ENCODE measurements around the gene STRIP2.

Gene STRIP2

DNA sequence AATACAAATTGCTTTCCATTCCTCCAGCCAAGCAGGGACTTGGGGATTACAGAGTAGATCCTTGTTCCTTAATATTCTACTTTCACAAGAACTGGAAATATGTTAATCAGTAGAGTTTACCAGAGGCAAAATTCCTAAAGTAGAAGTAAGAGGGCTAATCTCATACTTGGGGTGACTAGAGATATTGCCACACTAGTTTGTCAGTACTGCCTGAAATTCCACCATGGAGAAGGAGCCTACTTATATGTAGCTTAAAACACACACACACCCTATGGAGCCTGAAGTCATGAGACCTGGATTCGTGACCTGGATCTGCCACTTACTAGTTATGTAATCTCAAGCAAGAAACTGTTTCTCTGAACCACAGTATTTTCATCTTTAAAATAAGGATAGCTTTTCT is 33.9 kb downstream of the STRIP2 start:
- Histone ChIP-seq H4K20me1 (ENCODE audit: insufficient read depth) (no peaks in the 10 kb centered on the region), H3K36me3 (ENCODE audit: insufficient read depth) (no peaks in the 10 kb centered on the region), H3K9ac (no peak overlapping the region), H2AFZ (ENCODE audit: low read depth) (no peak overlapping the region), H3K27ac (no peak overlapping the region), H3K4me1 (ENCODE audit: low read depth, poor library complexity, severe bottlenecking) (peaks cover 24% of the 10 kb centered on the region), H3K79me2 (ENCODE audit: insufficient read depth, low read depth) (no peaks in the 10 kb centered on the region), H3K27me3 (ENCODE audit: insufficient read depth, low read depth) (no peaks in the 10 kb centered on the region), H3K4me2 (no peak overlapping the region), H3K4me3 (IDR thresholded peaks at IDR 0.05; ENCODE audit: insufficient read depth, low read depth, low read length) (no peak overlapping the region)
- TF ChIP-seq, protein P1, sequence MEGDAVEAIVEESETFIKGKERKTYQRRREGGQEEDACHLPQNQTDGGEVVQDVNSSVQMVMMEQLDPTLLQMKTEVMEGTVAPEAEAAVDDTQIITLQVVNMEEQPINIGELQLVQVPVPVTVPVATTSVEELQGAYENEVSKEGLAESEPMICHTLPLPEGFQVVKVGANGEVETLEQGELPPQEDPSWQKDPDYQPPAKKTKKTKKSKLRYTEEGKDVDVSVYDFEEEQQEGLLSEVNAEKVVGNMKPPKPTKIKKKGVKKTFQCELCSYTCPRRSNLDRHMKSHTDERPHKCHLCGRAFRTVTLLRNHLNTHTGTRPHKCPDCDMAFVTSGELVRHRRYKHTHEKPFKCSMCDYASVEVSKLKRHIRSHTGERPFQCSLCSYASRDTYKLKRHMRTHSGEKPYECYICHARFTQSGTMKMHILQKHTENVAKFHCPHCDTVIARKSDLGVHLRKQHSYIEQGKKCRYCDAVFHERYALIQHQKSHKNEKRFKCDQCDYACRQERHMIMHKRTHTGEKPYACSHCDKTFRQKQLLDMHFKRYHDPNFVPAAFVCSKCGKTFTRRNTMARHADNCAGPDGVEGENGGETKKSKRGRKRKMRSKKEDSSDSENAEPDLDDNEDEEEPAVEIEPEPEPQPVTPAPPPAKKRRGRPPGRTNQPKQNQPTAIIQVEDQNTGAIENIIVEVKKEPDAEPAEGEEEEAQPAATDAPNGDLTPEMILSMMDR (conservative IDR thresholded peaks at IDR 0.05; ENCODE audit: low read depth, low read length) = no peak

DNA sequence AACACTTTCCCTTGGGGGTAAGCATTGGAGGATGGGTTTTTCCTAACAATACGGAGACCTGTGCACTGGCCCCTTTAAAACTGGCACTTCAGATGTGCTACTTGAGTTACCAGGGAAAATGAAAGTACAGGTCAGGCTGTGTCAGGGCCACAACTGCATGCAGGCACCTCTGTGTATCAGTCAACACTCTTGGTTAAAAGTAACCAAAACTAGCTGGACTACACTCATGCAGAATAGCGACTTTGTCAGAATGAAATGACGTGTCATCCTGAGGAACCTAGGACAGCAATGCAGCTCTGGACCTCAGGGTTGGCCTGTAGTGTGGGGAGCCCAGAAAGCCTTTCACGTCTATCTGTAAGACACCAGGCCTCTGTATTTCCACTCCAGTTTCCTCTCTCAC is 34.3 kb downstream of the STRIP2 start:
- Histone ChIP-seq H3K4me2 (no peak overlapping the region), H4K20me1 (ENCODE audit: insufficient read depth) (no peaks in the 10 kb centered on the region), H3K9ac (no peak overlapping the region), H3K36me3 (ENCODE audit: insufficient read depth) (no peaks in the 10 kb centered on the region), H3K4me3 (IDR thresholded peaks at IDR 0.05; ENCODE audit: insufficient read depth, low read depth, low read length) (no peak overlapping the region), H3K4me1 (ENCODE audit: low read depth, poor library complexity, severe bottlenecking) (peaks cover 25% of the 10 kb centered on the region), H3K27ac (no peak overlapping the region), H2AFZ (ENCODE audit: low read depth) (no peak overlapping the region), H3K79me2 (ENCODE audit: insufficient read depth, low read depth) (no peaks in the 10 kb centered on the region), H3K27me3 (ENCODE audit: insufficient read depth, low read depth) (no peaks in the 10 kb centered on the region)
- TF ChIP-seq, protein P1 (conservative IDR thresholded peaks at IDR 0.05; ENCODE audit: low read depth, low read length) = no peak

DNA sequence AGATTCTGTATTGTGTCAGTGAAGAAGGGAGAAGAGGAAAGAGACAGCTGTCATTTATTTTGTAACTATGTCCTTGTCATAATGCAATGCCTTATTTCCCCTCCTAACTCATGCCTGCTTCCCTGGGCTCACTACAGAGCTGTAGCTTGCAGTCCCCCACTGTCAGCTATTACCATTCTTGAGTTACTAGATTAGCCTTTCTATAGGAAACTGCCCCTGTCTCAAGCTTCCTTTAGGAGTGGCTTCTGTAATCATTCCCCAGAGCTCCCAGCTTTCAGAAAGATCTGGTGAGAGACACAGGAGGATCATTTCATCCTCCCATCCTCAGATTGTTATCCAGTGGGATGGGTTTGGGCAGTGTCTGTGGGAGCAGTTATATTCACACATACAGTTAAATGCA is 35.7 kb downstream of the STRIP2 start:
- no peak overlapping the region for H3K4me3 ChIP-seq (IDR thresholded peaks at IDR 0.05; ENCODE audit: insufficient read depth, low read depth, low read length)
- no peaks in the 10 kb centered on the region for H4K20me1 ChIP-seq (ENCODE audit: insufficient read depth)
- H3K27ac ChIP-seq = no peak overlapping the region
- no peak overlapping the region for H3K4me2 ChIP-seq
- no peak overlapping the region for H3K9ac ChIP-seq
- no peaks in the 10 kb centered on the region for H3K79me2 ChIP-seq (ENCODE audit: insufficient read depth, low read depth)
- no peaks in the 10 kb centered on the region for H3K27me3 ChIP-seq (ENCODE audit: insufficient read depth, low read depth)
- peaks cover 25% of the 10 kb centered on the region for H3K4me1 ChIP-seq (ENCODE audit: low read depth, poor library complexity, severe bottlenecking)
- H3K36me3 ChIP-seq (ENCODE audit: insufficient read depth) = no peaks in the 10 kb centered on the region
- H2AFZ ChIP-seq (ENCODE audit: low read depth) = no peak overlapping the region
- TF ChIP-seq, protein P1 (conservative IDR thresholded peaks at IDR 0.05; ENCODE audit: low read depth, low read length) = no peak

DNA sequence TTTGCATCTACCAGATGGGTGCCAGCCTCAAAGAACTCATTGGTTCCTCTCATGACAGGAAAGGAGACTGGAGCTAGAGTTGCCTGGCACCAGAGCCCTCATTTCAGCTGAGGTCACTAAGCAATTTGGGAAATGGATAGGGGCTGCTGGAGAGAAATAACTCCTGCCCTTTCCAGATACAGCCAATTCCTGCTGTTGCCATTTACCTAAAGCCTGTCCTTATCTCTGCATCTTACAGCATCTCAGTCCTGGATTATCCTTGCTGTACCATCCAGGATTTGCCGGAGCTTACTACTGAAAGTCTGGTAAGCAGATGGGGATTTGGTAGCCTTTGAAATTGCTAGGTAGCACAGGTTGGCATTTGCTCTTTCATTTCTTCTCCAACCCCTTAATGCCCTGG is 36.2 kb downstream of the STRIP2 start:
- no peak overlapping the region for H3K27ac ChIP-seq
- H4K20me1 ChIP-seq (ENCODE audit: insufficient read depth) = no peaks in the 10 kb centered on the region
- no peaks in the 10 kb centered on the region for H3K36me3 ChIP-seq (ENCODE audit: insufficient read depth)
- no peaks in the 10 kb centered on the region for H3K27me3 ChIP-seq (ENCODE audit: insufficient read depth, low read depth)
- H3K79me2 ChIP-seq (ENCODE audit: insufficient read depth, low read depth) = no peaks in the 10 kb centered on the region
- H3K4me3 ChIP-seq (IDR thresholded peaks at IDR 0.05; ENCODE audit: insufficient read depth, low read depth, low read length) = no peak overlapping the region
- H3K4me2 ChIP-seq = no peak overlapping the region
- peaks cover 25% of the 10 kb centered on the region for H3K4me1 ChIP-seq (ENCODE audit: low read depth, poor library complexity, severe bottlenecking)
- no peak overlapping the region for H3K9ac ChIP-seq
- TF ChIP-seq, protein P1 (conservative IDR thresholded peaks at IDR 0.05; ENCODE audit: low read depth, low read length) = no peak
- no peak overlapping the region for H2AFZ ChIP-seq (ENCODE audit: low read depth)
